H9 (cell line): Measurements from ENCODE around the gene KRT2. TPM values are rescaled to one million over a fixed set of nuclear protein-coding genes. Genes with fewer than 3 reads are reported as not detected.

ENCODE experiments used
- DNase-seq: peaks from one replicate; pipeline ENCODE4 v3.0.0-alpha.2; 2017
- H2AFZ ChIP-seq: one replicate; pipeline ENCODE4 v1.6.1; 2013; ENCODE audit warnings: mild to moderate bottlenecking, low read length, control low read depth, moderate library complexity
- H2AK5ac ChIP-seq: 2 replicates; pipeline ENCODE4 v1.6.1; 2013; ENCODE audit warnings: low read length, control low read depth, mixed read lengths; ENCODE audit not compliant: insufficient read length
- H2BK120ac ChIP-seq: one replicate; pipeline ENCODE4 v1.6.1; 2013; ENCODE audit warnings: low read depth, mild to moderate bottlenecking, low read length, control low read depth, inconsistent platforms; ENCODE audit not compliant: poor library complexity, severe bottlenecking
- H2BK12ac ChIP-seq: 2 replicates; pipeline ENCODE4 v1.6.1; 2013; ENCODE audit warnings: low read length, control low read depth, mixed read lengths, low read depth; ENCODE audit not compliant: insufficient read length
- H2BK15ac ChIP-seq: 2 replicates; pipeline ENCODE4 v1.6.1; 2013; ENCODE audit warnings: low read depth, low read length, control low read depth
- H2BK20ac ChIP-seq: one replicate; pipeline ENCODE4 v1.6.1; 2013; ENCODE audit warnings: low read depth, mild to moderate bottlenecking, low read length, control low read depth, inconsistent platforms; ENCODE audit not compliant: poor library complexity, severe bottlenecking
- H2BK5ac ChIP-seq: 2 replicates; pipeline ENCODE4 v1.6.1; 2013; ENCODE audit warnings: low read length, control low read depth, mixed read lengths; ENCODE audit not compliant: insufficient read length
- H3K14ac ChIP-seq: 2 replicates; pipeline ENCODE4 v1.6.1; 2013; ENCODE audit warnings: low read length, control low read depth; ENCODE audit not compliant: insufficient read depth
- H3K18ac ChIP-seq: 2 replicates; pipeline ENCODE4 v1.6.1; 2013; ENCODE audit warnings: low read depth, mild to moderate bottlenecking, mixed read lengths, low read length, control low read depth; ENCODE audit not compliant: insufficient read length
- H3K23ac ChIP-seq: 2 replicates; pipeline ENCODE4 v1.6.1; 2013; ENCODE audit warnings: low read length, control low read depth, mixed read lengths, low read depth; ENCODE audit not compliant: insufficient read length
- H3K23me2 ChIP-seq: 2 replicates; pipeline ENCODE4 v1.6.1; 2013; ENCODE audit warnings: low read depth, mild to moderate bottlenecking, mixed read lengths, low read length, control low read depth; ENCODE audit not compliant: insufficient read length, poor library complexity, severe bottlenecking
- H3K27ac ChIP-seq: 2 replicates; pipeline ENCODE4 v1.5.1; 2013; ENCODE audit warnings: low read length, control low read depth, mixed read lengths, low read depth; ENCODE audit not compliant: insufficient read length
- H3K27me3 ChIP-seq: 2 replicates; pipeline ENCODE4 v1.6.1; 2013; ENCODE audit warnings: low read length, control low read depth, inconsistent platforms; ENCODE audit not compliant: insufficient read depth
- H3K4ac ChIP-seq: 2 replicates; pipeline ENCODE4 v1.6.1; 2013; ENCODE audit warnings: low read depth, mild to moderate bottlenecking, control low read depth, inconsistent platforms, low read length, moderate library complexity
- H3K4me1 ChIP-seq: 2 replicates; pipeline ENCODE4 v1.6.1; 2013; ENCODE audit warnings: low read length, control low read depth, inconsistent platforms; ENCODE audit not compliant: insufficient read depth
- H3K4me2 ChIP-seq: 2 replicates; pipeline ENCODE4 v1.6.1; 2013; ENCODE audit warnings: low read length, control low read depth, mixed read lengths; ENCODE audit not compliant: insufficient read length, insufficient read depth
- H3K56ac ChIP-seq: 2 replicates; pipeline ENCODE4 v1.6.1; 2013; ENCODE audit warnings: low read depth, mild to moderate bottlenecking, mixed read lengths, low read length, control low read depth; ENCODE audit not compliant: insufficient read length
- H3K79me1 ChIP-seq: 2 replicates; pipeline ENCODE4 v1.6.1; 2013; ENCODE audit warnings: low read depth, mild to moderate bottlenecking, moderate library complexity, low read length, control low read depth, inconsistent platforms; ENCODE audit not compliant: insufficient read depth, poor library complexity, severe bottlenecking
- H3K79me2 ChIP-seq: 2 replicates; pipeline ENCODE4 v1.6.1; 2013; ENCODE audit warnings: low read length, control low read depth, inconsistent platforms; ENCODE audit not compliant: insufficient read depth
- H3K9ac ChIP-seq: 2 replicates; pipeline ENCODE4 v1.6.1; 2013; ENCODE audit warnings: low read length, control low read depth, mixed read lengths; ENCODE audit not compliant: insufficient read length; ENCODE audit errors: extremely low read depth
- H3K9me3 ChIP-seq: one replicate; pipeline ENCODE4 v1.6.1; 2013; ENCODE audit warnings: low read depth, low read length, inconsistent platforms; ENCODE audit not compliant: control insufficient read depth
- H3T11ph ChIP-seq: one replicate; pipeline ENCODE4 v1.6.1; 2013; ENCODE audit warnings: mild to moderate bottlenecking, low read length, control low read depth, inconsistent platforms
- H4K20me1 ChIP-seq: one replicate; pipeline ENCODE4 v1.6.1; 2013; ENCODE audit not compliant: control insufficient read depth, insufficient read length, insufficient read depth
- H4K5ac ChIP-seq: 2 replicates; pipeline ENCODE4 v1.6.1; 2013; ENCODE audit warnings: low read depth, mild to moderate bottlenecking, mixed read lengths, low read length, control low read depth; ENCODE audit not compliant: insufficient read length
- H4K8ac ChIP-seq: replicated peaks from 2 replicates; pipeline ENCODE4 v1.6.1; 2013; ENCODE audit warnings: low read length, control low read depth, mixed read lengths, low read depth; ENCODE audit not compliant: insufficient read length
- H4K91ac ChIP-seq: 2 replicates; pipeline ENCODE4 v1.6.1; 2013; ENCODE audit warnings: low read depth, mild to moderate bottlenecking, moderate library complexity, mixed read lengths, low read length, control low read depth; ENCODE audit not compliant: insufficient read length
- H3K27ac Mint-ChIP-seq, 3 experiments: 2 replicates in 2 of 3; 3 replicates in 1 of 3; pipeline ENCODE4 v1.8.0; 2020 to 2021; ENCODE audit warnings: mixed read lengths in 3 of 3, mild to moderate bottlenecking in 1 of 3, moderate library complexity in 1 of 3
- H3K27me3 Mint-ChIP-seq: 2 replicates; pipeline ENCODE4 v1.8.0; 2021; ENCODE audit warnings: low read depth, mild to moderate bottlenecking, moderate library complexity, mixed read lengths
- H3K36me3 Mint-ChIP-seq, 3 experiments: 2 replicates in 2 of 3; 3 replicates in 1 of 3; pipeline ENCODE4 v1.8.0; 2020 to 2021; ENCODE audit warnings: low read depth in 3 of 3, mixed read lengths in 3 of 3; ENCODE audit not compliant: insufficient read depth in 1 of 3
- H3K4me1 Mint-ChIP-seq, 2 experiments: 2 replicates each; pipeline ENCODE4 v1.8.0; 2020; ENCODE audit warnings: mixed read lengths in 2 of 2
- H3K4me3 Mint-ChIP-seq, 2 experiments: 2 replicates in 1 of 2; 3 replicates in 1 of 2; pipeline ENCODE4 v1.8.0; 2020 to 2021; ENCODE audit warnings: mild to moderate bottlenecking in 2 of 2, mixed read lengths in 2 of 2, moderate library complexity in 1 of 2
- H3K9me3 Mint-ChIP-seq, 2 experiments: 2 replicates in 1 of 2; 3 replicates in 1 of 2; pipeline ENCODE4 v1.8.0; 2020; ENCODE audit warnings: mild to moderate bottlenecking in 2 of 2, mixed read lengths in 2 of 2, moderate library complexity in 1 of 2
- WGBS: extraction: QIAGEN DNeasy Blood & Tissue Kit; methylation state at CpG from one replicate; pipeline ENCODE4 v1.1.7; 2013; ENCODE audit warnings: missing lambda C conversion rate, low lambda C conversion rate, mixed read lengths; ENCODE audit not compliant: insufficient read length; ENCODE audit errors: extremely low coverage; 5-methylcytosine and 5-hydroxymethylcytosine counted together
- total RNA-seq: library from RNA; stranded (reverse); gene quantifications from 2 replicates; pipeline ENCODE4 v1.2.1, GENCODE V29; 2021
- TF ChIP-seq, protein P1 (sequence below): fragments of 200-600 bp; sonication (generic); conservative IDR thresholded peaks from 3 replicates; pipeline ENCODE4 v1.8.0; 2021; ENCODE audit warnings: antibody characterized with exemption, mild to moderate bottlenecking

Gene KRT2
- total RNA-seq, 1 experiment from 2014 or later: not detected

DNA sequence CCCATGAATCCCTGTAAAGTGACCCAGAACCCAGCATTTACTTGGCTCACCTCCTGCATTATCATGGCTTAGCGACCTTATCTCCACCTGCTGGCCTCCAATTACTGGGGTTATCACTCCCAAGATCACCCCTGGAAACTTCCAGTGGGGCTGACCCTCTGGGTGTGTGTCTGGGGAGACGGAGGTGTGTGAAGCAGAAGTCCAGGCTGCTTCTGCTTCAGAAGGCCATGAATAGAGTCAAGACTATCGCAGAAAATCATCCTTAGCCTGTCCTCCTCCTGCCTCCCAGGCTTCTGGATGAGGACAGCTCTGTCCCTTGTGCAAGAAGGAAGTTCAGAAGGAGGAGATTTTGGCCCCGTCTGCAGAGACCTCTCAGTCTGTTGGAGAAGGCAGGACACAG lies 50.3 kb downstream of the KRT2 start:
- Histone ChIP-seq H2BK12ac (no peak overlapping the region), H3K56ac (no peak overlapping the region), H2AK5ac (no peak overlapping the region), H3K9me3 (no peaks in the 10 kb centered on the region), H3K18ac (no peak overlapping the region), H3K4me1 (no peaks in the 10 kb centered on the region), H3K4me2 (no peak overlapping the region), H3K14ac (no peak overlapping the region), H3K9ac (no peak overlapping the region), H3K79me1 (no peaks in the 10 kb centered on the region), H2AFZ (no peak overlapping the region), H3K27ac (no peak overlapping the region), H3K23ac (no peak overlapping the region), H4K8ac (no peak overlapping the region), H2BK120ac (no peak overlapping the region), H3K79me2 (no peaks in the 10 kb centered on the region), H4K91ac (no peak overlapping the region), H3K23me2 (no peaks in the 10 kb centered on the region), H2BK15ac (no peak overlapping the region), H3K4ac (no peak overlapping the region), H2BK5ac (no peak overlapping the region), H4K5ac (no peak overlapping the region), H4K20me1 (no peaks in the 10 kb centered on the region), H2BK20ac (no peak overlapping the region), H3T11ph (no peak overlapping the region), H3K27me3 (no peaks in the 10 kb centered on the region)
- H3K27me3 Mint-ChIP-seq: peaks cover 34% of the 10 kb centered on the region
- DNase-seq: peak; percentile 20
- no peak overlapping the region for H3K27ac Mint-ChIP-seq
- no peaks in the 10 kb centered on the region for H3K36me3 Mint-ChIP-seq
- H3K9me3 Mint-ChIP-seq: no peaks in the 10 kb centered on the region
- TF ChIP-seq, protein P1, sequence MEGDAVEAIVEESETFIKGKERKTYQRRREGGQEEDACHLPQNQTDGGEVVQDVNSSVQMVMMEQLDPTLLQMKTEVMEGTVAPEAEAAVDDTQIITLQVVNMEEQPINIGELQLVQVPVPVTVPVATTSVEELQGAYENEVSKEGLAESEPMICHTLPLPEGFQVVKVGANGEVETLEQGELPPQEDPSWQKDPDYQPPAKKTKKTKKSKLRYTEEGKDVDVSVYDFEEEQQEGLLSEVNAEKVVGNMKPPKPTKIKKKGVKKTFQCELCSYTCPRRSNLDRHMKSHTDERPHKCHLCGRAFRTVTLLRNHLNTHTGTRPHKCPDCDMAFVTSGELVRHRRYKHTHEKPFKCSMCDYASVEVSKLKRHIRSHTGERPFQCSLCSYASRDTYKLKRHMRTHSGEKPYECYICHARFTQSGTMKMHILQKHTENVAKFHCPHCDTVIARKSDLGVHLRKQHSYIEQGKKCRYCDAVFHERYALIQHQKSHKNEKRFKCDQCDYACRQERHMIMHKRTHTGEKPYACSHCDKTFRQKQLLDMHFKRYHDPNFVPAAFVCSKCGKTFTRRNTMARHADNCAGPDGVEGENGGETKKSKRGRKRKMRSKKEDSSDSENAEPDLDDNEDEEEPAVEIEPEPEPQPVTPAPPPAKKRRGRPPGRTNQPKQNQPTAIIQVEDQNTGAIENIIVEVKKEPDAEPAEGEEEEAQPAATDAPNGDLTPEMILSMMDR: no peak
- no CpG with 5 or more reads among the region's 4 CpGs for WGBS
- H3K4me3 Mint-ChIP-seq: no peak overlapping the region
- no peaks in the 10 kb centered on the region for H3K4me1 Mint-ChIP-seq
